DMS53 (cell line): Measurements from ENCODE around the gene ACTA1.
"Not testable (repeated sequence)": the region's sequence is repeated elsewhere in the genome, so short reads cannot be mapped to it uniquely, and the experiment has no call there.

Experiments
- DNase-seq: peaks from one replicate; lab custom pipeline; 2025; lab: John Stamatoyannopoulos, UW

ACTA1 gene

DNA sequence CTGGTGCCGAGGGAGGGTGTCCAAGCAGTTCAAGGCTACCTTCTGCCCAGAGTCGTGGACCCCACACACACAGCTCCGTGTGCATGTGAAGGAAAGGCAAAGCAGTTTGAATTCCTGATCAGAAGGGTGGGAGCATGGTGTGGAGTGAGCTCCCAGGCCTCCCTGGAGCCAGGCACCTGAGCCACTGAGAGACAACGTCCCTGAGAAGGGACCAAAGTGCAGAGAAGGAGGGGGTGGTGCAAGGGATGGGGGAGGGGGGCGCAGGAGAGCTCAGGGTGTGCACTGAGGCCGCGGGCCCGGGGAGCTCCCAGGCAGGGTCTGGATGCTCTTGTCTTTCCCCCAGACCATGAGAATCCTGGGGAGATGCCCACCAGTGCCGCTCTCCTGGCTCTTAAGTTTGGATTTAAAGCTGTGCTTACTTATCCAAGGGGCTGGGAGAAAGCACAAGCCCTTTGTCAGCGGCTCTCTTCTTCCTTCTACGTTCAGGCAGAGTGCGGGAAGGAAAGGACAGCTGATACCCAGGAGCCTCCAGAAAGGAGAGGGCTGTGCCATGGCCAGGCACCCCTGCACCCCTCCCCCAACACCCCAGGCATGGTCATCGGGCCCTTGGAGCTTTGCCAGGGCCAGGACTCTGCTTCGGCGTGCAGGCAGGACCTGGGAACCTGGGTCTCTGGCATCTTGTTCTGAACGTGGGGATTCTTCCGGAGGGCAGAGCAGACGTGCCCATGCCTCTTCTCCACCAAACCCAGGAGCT is 24.1 kb downstream of the ACTA1 start:
- peak; percentile 42 for DNase-seq

DNA sequence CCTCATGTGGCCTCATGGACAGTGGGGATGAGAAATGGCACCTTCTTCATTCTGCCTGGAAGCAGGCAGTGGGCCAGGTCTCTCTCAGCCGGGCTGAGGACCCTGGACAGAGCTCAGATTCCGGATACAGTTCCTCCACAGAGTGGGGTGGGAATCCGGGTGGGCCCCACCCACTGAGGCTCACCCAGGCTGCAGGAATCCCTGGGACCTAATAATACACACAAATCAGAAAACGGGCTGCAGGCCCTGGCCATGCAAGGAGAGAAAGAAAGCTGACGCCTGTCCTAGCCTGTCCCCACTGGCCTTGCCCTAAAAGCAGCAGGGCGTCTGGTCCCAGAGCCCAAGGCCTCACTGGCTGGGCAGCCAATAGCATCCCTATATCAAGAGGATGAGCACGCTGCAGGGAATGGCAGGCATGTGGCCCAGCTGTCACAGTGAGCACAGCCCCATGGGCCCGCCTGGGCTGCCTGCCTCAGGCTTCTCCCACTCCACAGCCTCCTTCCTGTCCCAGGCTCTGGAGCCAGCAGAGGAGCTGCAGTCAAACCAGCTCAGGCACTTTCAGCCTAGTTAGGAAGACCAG is 25.3 kb downstream of the ACTA1 start:
- peak; percentile 29 for DNase-seq

DNA sequence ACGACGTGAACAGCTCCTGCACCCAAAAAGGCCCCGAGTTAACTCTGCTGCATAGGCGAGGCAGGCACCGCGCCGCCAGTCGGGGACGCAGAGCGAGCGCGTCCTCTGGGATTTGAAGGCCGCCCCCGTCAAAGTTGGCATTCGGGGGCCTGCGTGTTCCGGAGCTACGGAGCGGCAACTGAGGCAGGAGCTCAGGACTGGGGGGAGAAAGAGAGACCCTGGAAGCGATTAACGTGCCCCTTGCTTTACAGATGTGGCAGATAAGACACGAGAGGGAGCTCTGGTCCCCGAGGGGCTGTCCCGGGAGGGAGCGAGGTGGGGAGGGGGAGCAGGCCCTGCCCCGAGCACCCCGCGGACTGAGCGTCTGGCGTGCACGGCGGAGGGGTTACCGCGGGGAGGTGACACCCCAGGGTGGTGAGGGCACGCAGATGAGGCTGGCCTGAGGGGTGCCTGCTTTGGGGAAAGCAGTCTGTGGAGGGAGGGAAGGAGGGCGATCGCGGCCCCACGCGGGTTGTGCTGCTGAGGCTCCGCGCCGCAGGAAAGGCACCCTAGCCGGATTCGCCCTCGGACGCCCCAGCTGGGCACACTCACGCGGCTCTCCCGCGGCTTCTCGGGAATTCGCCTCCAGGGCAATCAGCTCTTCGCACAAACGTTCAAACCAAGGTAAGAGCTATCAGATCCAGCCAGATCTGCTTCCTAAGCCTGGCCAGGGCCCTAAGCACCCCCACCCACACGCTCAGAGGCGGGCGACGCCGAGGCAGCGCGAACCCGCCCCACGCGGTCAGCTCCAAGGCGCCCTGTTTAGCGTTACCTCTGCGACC is 26.5 kb downstream of the ACTA1 start:
- no peak for DNase-seq

DNA sequence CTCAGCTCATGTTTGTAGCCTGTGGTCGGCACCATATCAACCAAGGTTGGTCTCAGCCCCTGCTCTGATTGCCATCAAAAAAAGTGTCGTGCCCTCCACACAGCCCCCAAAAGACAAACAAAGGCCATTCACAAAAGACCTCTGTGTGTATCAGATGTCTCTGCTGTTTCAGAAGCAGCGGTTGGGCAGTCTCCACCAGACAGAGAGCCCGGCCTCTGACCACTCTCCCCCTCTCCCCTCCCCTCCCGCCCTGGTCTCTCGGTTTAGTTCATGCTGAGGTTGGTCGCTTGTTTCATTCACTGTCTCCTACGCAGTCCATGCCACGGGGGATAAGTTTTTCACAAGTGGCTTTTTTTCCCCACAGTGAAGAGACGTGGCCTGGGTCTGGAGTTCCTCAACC is 27.1 kb downstream of the ACTA1 start:
- DNase-seq: no peak

DNA sequence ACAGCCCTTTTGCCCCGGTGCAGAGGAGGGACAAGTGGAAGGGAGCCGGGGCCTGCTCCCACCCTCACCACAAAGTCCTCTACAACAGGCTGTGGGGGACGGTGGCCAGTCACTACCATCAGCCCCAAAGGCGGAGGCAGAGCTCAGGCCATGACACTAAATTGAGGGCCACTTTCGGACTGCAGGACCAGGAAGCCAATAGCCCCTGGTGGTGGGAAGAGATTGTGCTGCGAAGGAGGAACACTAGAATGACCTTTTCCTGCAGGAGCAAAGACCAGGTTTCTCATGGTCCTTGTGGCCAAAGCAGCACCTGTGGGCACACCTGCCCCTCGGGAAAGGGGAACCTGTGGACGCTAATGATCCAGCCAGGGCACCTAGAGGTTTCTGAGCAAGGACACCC is 30.3 kb downstream of the ACTA1 start:
- no peak for DNase-seq

DNA sequence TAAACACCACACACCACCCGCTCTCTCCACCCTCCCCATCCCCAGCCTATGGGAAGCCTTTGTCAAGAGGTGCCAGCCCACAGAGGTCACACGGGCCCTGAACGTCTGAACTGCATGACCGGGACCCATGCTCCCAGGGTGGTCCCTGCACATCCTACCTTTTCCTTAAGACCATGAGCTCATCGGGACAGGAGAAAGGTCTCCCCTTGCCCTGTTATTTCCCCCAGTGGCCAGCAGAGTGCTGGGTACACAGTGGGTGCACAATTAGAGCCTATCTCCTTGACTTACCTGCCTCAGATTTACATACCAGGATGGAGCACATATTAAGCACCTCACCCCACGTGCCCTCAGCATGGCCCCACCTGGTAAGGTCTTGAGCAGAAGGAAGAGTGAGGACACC is 30.9 kb downstream of the ACTA1 start:
- DNase-seq: no peak

DNA sequence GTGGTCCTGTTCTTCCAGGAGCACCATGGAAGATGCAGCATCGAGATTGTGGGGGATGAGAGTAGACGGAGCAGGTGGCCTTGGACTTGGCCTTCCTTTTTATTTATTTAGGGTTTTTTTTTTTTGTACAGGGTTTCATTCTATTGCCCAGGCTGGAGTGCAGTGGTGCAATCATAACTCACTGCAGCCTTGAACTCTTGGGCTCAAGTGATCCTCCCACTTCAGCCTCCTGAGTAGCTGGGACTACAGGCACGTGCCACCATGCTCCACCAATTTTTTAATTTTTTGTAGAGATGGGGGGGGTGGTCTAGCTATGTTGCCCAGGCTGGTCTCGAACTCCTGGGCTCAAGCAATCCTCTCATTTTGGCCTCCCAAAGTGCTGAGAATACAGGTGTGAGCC is 31.6 kb downstream of the ACTA1 start:
- not testable (repeated sequence) for DNase-seq

DNA sequence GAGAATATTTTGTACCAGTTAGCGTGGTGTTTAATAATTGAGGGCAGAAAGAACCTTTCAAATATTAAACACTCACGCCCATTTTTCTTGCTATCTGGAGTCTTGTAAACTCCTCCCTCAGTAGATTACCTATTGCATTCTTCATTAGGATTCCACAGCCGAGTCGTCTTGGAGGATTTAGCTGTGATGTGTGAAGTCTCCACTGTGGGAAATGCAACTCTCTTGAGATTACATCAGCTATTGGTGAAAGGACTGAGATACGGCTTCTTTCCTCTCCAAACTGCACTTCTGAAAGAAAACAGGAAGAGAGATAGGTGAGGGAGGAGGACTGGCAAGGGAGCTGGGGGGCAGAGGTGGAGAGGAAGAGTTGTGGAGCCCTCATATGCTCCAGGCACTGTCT is 36.1 kb downstream of the ACTA1 start:
- DNase-seq: no peak

DNA sequence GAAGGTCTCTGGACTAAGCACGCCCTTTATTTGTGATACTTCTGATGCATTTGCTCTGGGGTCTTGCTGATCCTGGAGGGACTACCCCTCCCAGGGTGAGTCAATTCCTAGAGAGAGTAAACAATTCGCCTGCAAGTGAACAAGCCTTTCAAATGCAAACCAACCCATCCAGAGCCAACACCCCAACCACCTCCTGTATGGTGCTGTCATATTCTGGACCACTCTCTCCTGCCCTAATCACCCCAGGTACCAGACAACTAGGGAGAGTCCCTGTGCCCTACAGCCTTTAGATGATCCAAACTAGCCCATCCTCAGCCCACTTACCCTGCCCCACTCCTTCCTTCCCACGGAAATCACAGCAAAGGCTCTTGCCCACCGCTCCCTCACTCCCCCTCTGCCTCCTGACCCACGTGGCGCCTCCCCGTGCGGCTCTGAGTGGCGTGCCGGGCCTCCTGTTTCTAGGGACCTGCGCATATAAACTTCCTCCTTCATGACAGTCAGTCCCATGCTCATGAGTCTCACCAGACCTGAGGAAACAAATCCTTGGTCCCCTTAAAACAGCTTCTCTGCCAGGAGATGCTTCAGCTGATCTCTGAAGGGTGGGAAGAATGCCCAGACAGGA is 37.2 kb downstream of the ACTA1 start:
- DNase-seq: no peak

DNA sequence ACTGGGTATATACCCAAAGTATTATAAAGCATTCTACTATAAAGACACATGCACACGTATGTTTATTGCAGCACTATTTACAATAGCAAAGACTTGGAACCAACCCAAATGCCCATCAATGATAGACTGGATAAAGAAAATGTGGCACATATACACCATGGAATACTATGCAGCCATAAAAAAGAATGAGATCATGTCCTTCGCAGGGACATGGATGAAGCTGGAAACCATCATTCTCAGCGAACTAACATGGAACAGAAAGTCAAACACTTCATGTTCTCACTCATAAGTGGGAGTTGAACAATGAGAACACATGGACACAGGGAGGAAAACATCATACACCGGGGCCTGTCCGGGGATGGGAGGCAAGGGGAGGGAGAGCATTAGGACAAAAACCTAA is 39.4 kb downstream of the ACTA1 start:
- DNase-seq: not testable (repeated sequence)

DNA sequence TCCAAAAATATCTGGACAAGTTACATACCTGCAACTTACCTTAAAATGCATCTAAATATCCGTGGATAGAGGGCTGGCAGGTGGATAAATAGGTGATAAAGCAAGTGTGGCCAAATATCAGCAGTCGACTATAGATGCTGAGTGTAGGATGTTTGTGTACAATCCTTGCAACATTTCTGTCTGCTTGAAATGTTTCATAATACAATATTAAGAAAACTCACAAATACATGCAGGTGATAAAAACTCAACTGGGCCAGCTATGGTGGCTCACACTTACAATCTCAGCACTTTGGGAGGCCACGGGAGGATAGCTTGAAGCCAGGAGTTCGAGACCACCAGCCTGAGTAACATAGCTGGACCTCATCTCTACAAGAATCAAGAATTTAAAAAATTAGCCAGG is 41.0 kb downstream of the ACTA1 start:
- no peak for DNase-seq

DNA sequence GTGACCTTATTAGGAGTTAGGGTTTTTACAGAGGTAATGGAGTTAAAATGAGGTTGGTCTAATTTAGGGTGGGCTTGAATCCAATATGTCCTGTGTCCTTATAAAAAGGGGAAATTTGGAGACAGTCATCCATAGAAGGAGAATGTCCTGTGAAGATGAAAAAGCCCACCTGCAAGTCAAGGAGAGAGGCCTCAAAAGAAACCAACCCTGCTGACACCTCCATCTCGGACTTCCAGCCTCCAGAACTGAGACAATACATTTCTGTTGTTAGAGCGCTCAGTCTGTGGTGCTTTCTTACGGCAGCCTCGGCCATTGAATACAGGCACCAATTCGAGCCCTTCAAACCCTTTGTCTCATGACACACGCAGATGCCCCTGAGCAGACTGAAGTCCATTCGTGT is 43.8 kb downstream of the ACTA1 start:
- DNase-seq: no peak

DNA sequence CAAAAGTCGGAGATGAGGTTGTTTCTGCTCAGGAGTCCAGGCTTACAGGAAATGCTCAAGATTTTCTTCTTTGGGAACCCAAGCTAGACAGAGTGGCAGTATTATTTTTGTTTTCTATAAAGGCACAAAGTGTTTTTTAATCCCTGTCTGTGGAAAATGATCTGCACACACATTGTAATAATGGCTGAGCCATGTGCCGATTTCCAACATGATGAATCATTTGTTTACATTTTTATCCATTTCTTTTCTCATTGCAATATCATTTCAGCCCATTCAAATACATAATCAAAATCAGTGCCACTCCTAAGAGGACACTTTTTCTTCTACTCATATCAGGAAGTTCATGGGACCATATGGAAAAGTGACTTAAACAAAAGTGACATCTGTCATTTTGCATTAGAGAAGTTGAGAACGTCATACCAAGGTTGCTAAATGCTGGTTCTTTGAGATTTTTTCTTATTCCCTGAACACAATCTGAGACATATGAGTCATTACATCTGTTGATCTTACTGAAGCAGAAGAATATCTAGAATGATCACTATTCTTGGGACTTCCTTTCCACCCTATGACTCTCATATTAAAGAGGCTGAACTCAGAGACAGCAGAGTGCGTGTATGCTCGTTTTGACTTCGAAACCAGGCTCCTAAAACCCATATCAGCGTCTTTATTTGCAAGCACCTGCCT is 44.9 kb downstream of the ACTA1 start:
- no peak for DNase-seq

DNA sequence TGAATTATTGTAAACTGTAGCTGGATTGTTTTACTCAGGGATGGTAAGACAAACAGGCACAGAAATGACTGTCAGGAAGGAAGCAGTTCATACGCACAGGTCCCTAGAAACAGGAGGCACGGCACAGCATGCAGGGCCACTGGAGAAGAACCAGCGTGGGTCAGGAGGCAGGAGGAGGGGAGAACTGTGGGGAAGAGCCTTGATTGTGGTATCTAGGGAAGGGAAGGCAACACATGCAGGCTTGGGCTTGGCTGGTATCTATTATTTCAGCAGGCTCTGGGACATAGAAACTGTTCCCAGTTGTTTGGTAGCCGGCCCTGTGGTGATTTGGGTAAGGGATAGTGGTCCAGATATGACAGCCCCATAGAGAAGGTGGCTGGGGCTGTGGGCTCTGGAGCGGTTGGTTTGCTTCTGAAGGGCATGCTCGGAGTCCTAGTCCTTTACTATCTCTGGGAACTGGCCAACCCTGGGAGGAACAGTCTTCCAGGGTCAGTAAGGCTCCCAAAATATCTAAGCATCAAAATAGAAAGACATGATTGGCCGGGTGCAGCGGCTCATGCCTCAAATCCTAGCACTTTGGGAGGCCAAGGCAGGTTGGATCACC is 47.9 kb downstream of the ACTA1 start:
- DNase-seq: no peak

DNA sequence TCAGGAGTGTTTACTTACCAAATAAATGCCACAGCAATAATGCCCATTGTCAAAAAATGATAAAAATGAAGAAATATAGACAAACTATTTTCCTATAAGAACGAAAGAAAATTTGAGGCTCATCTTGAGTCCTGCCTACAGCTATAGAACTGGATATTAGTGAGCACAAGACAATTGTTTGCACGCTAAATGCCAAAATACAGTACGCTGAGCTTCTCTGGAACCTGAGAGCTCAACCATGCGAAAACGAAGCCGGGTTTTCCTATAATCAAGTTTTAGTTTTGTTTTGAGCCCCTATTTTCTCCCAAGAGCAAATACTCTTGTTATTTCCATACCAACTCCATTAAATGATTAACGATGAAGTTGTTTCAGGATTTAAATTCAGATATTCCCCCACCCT is 49.1 kb downstream of the ACTA1 start:
- no peak for DNase-seq

DNA sequence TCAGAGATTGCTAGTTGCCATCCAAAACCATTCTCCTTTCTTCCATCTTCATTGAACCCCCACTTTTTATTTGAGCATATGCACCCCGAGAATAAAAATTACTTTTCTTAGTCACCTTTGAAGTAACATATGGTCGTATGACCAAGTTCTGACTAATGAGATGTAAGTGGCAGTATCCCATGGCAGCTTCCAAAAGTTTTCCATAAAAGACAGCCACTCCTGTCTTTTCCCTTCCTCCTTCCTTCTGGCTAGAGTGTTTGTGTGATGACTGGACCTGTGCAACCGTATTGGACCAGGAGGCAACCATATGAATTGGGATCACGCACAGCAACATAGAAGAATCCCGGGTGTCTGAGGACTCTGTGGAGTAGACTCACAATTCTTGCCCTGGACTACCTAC is 49.9 kb downstream of the ACTA1 start:
- no peak for DNase-seq

DNA sequence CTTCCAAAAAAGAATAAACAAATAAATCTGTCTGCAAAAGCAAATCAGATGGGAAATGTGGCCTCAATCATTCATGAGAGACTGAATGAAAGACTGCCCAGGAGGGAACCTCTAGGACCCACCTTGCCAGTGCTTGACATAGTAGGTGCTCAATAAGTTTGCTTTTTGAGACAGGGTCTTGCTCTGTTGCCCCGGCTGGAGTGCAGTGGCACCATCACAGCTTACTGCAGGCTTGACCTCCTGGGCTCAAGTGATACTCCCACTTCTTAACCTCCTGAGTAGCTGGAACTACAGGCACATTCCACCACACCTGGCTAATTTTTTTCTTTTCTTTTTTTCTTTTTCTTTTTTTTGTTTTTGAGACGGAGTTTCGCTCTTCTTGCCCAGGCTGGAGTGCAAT is 50.7 kb downstream of the ACTA1 start:
- DNase-seq: no peak
